ENCODE data around the gene STAU1. TPM values are rescaled to one million over a fixed set of nuclear protein-coding genes. Genes with fewer than 3 reads are reported as not detected.
"Not testable (repeated sequence)": the region's sequence is repeated elsewhere in the genome, so short reads cannot be mapped to it uniquely, and the experiment has no call there.

The STAU1 gene
- total and polyA plus RNA-seq, 4 donors, result 54.2 to 113 (median 74.0) TPM

DNA sequence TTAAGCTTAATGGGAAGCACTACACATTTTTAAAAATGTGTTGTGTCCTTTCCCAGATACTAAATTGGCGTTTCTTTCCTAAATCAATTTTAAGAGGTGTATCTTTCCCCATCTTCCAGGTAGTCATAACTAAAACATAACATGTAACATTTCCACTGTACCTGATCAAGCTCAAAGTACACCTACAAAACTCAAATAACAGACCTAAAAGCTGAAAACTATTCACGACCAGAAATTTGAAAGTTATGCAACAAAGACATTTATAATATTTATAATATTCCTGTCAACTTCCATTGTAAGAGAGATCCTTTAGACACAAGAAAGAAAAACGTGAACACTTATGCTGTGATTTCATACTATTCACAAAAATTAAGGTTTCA lies 3.5 kb downstream of the STAU1 start:
- 100% methylated on average over 1 of the region's 3 CpGs for WGBS (ENCODE audit: insufficient coverage)

DNA sequence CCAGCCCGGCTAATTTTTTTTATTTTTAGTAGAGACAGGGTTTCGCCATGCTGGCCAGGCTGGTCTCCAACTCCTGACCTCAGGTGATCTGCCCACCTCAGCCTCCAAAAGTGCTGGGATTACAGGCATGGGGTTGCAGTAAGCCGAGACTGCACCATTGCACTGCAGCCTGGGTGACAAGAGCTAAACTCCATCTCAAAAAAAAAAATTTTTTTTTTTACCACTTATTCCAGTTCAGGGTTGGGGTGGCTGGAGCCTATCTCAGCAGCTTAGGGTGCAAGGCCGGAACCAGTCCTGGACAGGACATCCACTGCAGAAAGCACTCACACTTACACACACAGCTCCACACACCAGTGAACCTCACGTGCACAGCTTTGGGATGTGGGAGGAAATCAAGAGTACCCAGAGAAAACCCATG lies 4.0 kb downstream of the STAU1 start:
- H3K27me3 ChIP-seq (ENCODE audit: control insufficient read depth, insufficient read depth, low read length); H3K4me3 ChIP-seq (ENCODE audit: low read depth, low read length); H3K27ac ChIP-seq (ENCODE audit: low read depth, low read length); H3K9me3 ChIP-seq (ENCODE audit: control insufficient read depth, insufficient read depth, low read length); H3K36me3 ChIP-seq (ENCODE audit: control insufficient read depth, insufficient read depth, low read length); DNase-seq (ENCODE audit: low read depth in 4 of 6, low spot score in 6 of 6): not testable (repeated sequence)
- peaks cover 15% of the 10 kb centered on the region for H3K4me1 ChIP-seq (ENCODE audit: control insufficient read depth, insufficient read depth, low read length)
- WGBS (ENCODE audit: insufficient coverage), result 100% methylated on average over 1 of the region's 5 CpGs

More for the DNA sequence above, 3.5 kb downstream of the STAU1 start:
- Histone ChIP-seq H3K4me1 (ENCODE audit: control insufficient read depth, insufficient read depth, low read length) (peaks cover 15% of the 10 kb centered on the region), H3K4me3 (ENCODE audit: low read depth, low read length) (no peak overlapping the region), H3K27ac (ENCODE audit: low read depth, low read length) (no peak overlapping the region), H3K36me3 (ENCODE audit: control insufficient read depth, insufficient read depth, low read length) (peaks cover 5% of the 10 kb centered on the region), H3K9me3 (ENCODE audit: control insufficient read depth, insufficient read depth, low read length) (no peaks in the 10 kb centered on the region), H3K27me3 (ENCODE audit: control insufficient read depth, insufficient read depth, low read length) (no peaks in the 10 kb centered on the region)
- no peak for DNase-seq (ENCODE audit: low read depth in 4 of 6, low spot score in 6 of 6)

DNA sequence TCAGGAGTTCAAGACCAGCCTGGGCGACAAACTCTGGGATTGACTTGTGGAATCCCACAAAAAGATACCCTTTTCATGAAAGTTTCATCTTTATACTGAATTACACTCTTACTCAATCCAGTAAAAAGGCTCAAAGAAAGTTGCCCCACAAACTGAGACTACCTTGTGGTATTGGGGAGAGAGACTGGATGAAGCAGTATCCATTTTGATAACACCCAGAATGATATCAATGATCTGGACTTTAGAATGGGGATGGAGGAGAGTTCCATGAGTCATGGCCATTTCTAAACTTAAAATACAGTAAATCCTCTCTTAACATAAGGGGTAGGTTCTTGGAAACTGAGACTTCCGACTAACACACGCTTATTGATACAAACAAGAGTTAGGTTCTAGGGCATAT lies 4.7 kb downstream of the STAU1 start:
- Histone ChIP-seq H3K4me3 (ENCODE audit: low read depth, low read length) (no peak overlapping the region), H3K4me1 (ENCODE audit: control insufficient read depth, insufficient read depth, low read length) (peaks cover 10% of the 10 kb centered on the region), H3K27ac (ENCODE audit: low read depth, low read length) (no peak overlapping the region), H3K27me3 (ENCODE audit: control insufficient read depth, insufficient read depth, low read length) (no peaks in the 10 kb centered on the region), H3K36me3 (ENCODE audit: control insufficient read depth, insufficient read depth, low read length) (peaks cover 6% of the 10 kb centered on the region), H3K9me3 (ENCODE audit: control insufficient read depth, insufficient read depth, low read length) (no peaks in the 10 kb centered on the region)
- no peak for DNase-seq (ENCODE audit: low read depth in 4 of 6, low spot score in 6 of 6)
- no CpG with 5 or more reads among the region's 3 CpGs for WGBS (ENCODE audit: insufficient coverage)

DNA sequence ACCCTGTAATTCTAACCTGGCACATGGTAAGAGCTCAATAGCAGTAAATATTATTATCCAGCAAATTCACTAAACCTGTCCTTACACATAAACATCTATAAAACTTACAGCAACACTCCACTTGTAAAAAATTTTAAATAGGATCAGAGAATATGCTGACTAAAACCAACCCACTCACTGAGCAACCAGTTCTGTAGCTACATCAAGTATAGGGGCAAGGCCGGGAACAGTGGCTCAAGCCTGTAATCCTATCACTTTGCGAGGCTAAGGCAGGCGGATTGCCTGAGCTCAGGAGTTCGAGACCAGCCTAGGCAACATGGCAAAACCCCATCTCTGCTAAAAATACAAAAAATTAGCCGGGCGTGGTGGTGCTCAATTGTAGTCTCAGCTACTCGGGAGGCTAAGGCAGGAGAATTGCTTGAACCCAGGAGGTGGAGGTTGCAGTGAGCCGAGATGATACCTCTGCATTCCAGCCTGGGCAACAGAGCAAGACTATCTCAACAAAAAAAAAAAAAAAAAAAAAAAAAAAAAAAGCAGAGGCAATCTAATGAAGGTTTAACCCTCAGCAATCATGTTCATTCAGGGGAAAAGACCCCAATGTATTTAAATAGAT lies 6.8 kb downstream of the STAU1 start:
- H3K27ac ChIP-seq (ENCODE audit: low read depth, low read length), result no peak overlapping the region
- H3K4me1 ChIP-seq (ENCODE audit: control insufficient read depth, insufficient read depth, low read length), result peaks cover 9% of the 10 kb centered on the region

DNA sequence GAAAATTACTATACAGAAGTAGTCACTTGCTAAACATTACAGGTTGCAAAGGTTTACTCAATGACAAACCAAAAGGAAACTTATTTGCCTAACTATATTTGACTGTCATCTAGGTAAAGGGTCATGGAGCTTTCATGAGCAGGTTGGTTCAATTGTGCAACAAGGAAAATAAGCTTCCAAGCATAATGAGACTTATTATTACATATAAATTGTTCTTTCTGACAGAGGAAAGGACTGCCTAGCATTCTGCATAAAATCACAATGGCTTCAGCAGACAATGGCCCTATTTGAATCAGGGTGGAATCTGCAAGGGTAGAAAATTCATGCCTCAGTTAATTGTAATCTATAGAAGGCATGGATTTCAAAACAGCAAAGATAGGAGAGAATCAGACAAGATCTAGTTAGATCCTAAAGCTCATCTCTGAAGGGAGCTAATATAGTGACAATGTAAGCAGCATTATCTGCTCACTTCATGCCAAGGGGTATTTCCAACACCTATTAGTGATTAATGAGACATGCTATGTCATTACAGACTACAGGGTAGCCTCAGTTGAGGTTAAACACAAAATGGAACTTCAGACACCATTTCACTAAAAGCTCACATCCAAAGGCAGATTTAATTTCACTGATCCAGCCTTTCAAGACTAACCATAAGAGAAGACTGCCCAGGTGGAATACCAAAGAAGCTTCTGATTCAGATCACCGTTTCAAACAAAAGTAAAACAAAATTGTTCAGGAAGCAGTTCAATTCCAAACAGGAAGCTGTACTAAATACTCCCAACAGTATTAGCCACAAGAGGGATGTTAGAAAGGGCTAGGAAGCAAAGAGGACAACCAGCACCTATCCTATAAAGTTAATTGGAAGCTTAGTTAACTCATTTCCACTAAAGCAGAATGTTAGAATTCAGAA lies 8.5 kb downstream of the STAU1 start:
- Histone ChIP-seq H3K4me3 (ENCODE audit: low read depth, low read length) (no peak overlapping the region), H3K4me1 (ENCODE audit: control insufficient read depth, insufficient read depth, low read length) (peaks cover 3% of the 10 kb centered on the region), H3K27ac (ENCODE audit: low read depth, low read length) (no peak overlapping the region), H3K27me3 (ENCODE audit: control insufficient read depth, insufficient read depth, low read length) (no peaks in the 10 kb centered on the region), H3K36me3 (ENCODE audit: control insufficient read depth, insufficient read depth, low read length) (peaks cover 11% of the 10 kb centered on the region), H3K9me3 (ENCODE audit: control insufficient read depth, insufficient read depth, low read length) (no peaks in the 10 kb centered on the region)
- peak in 1 of 6 donors; percentile 40 for DNase-seq (ENCODE audit: low read depth in 4 of 6, low spot score in 6 of 6)
- no CpG with 5 or more reads among the region's 1 CpG for WGBS (ENCODE audit: insufficient coverage)

More for the DNA sequence above, 6.8 kb downstream of the STAU1 start:
- Histone ChIP-seq H3K36me3 (ENCODE audit: control insufficient read depth, insufficient read depth, low read length) (peaks cover 12% of the 10 kb centered on the region), H3K4me3 (ENCODE audit: low read depth, low read length) (no peak overlapping the region), H3K27me3 (ENCODE audit: control insufficient read depth, insufficient read depth, low read length) (no peaks in the 10 kb centered on the region), H3K9me3 (ENCODE audit: control insufficient read depth, insufficient read depth, low read length) (no peaks in the 10 kb centered on the region)
- no CpG with 5 or more reads among the region's 8 CpGs for WGBS (ENCODE audit: insufficient coverage)
- no peak for DNase-seq (ENCODE audit: low read depth in 4 of 6, low spot score in 6 of 6)

DNA sequence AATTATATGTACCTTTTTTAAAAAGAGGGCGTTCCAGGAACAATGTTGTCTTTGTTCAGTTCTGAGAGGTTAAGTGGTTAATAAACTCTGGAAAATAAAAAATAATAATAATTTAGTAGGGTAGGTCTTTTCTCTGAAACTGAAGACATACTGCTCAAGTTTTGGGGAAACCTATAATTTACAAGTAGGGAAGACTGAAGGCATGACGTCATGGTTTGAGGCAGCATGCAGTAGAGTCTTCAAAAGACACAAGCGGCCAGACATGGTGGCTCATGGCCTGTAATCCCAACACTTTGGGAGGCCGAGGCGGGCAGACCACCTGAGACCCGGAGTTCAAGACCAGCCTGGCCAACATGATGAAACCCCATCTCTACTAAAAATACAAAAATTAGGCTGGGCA lies 14.0 kb downstream of the STAU1 start:
- WGBS (ENCODE audit: insufficient coverage), result 86% methylated on average over 1 of the region's 6 CpGs
- H3K4me3 ChIP-seq (ENCODE audit: low read depth, low read length), result no peak overlapping the region
- H3K9me3 ChIP-seq (ENCODE audit: control insufficient read depth, insufficient read depth, low read length), result no peaks in the 10 kb centered on the region
- DNase-seq (ENCODE audit: low read depth in 4 of 6, low spot score in 6 of 6), result no peak
- H3K36me3 ChIP-seq (ENCODE audit: control insufficient read depth, insufficient read depth, low read length), result peaks cover 11% of the 10 kb centered on the region
- peaks cover 7% of the 10 kb centered on the region for H3K4me1 ChIP-seq (ENCODE audit: control insufficient read depth, insufficient read depth, low read length)
- H3K27me3 ChIP-seq (ENCODE audit: control insufficient read depth, insufficient read depth, low read length), result no peaks in the 10 kb centered on the region
- no peak overlapping the region for H3K27ac ChIP-seq (ENCODE audit: low read depth, low read length)

DNA sequence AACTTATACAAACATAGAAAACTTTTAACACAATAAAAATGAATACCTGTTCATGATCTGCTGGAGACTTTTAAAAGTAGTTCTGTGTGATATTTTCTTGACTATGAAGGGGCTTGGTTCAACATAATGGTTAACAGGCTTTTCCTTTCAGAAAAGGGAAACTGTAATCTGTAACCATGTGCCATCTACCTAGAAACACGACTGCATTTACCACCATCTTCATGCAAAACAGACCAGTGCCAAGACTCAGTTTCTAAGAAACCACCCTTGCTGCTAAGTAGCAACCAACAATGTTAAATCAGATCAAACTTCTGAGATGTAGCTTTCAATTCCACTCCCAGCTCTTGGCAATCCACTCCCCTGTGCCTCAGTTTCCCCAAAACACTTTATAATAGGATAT lies 15.7 kb downstream of the STAU1 start:
- 40% methylated on average over 1 of the region's 1 CpG for WGBS (ENCODE audit: insufficient coverage)
- Histone ChIP-seq H3K9me3 (ENCODE audit: control insufficient read depth, insufficient read depth, low read length) (no peaks in the 10 kb centered on the region), H3K27ac (ENCODE audit: low read depth, low read length) (no peak overlapping the region), H3K36me3 (ENCODE audit: control insufficient read depth, insufficient read depth, low read length) (peaks cover 4% of the 10 kb centered on the region), H3K27me3 (ENCODE audit: control insufficient read depth, insufficient read depth, low read length) (no peaks in the 10 kb centered on the region), H3K4me3 (ENCODE audit: low read depth, low read length) (no peak overlapping the region), H3K4me1 (ENCODE audit: control insufficient read depth, insufficient read depth, low read length) (peaks cover 10% of the 10 kb centered on the region)
- DNase-seq (ENCODE audit: low read depth in 4 of 6, low spot score in 6 of 6), result no peak

DNA sequence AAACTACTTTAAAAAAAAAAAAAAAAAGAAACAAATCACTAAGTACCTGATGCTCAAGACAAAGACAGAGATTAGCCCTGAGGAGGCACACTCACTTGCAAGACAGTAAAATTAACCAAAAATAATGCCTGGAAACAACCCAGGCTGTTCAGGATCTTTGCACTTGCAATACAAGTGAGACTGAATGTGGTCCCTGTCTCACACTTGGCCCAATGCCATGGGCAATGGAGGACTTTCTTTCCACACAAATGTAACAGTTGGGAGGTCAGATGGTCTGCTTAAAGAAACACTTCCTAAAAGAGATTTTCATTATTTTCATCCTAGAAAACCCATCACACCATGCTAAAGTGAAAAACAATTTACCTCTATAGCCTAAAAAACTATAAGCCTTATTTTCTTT lies 16.2 kb downstream of the STAU1 start:
- no peaks in the 10 kb centered on the region for H3K9me3 ChIP-seq (ENCODE audit: control insufficient read depth, insufficient read depth, low read length)
- no peaks in the 10 kb centered on the region for H3K27me3 ChIP-seq (ENCODE audit: control insufficient read depth, insufficient read depth, low read length)
- DNase-seq (ENCODE audit: low read depth in 4 of 6, low spot score in 6 of 6), result peak in 5 of 6 donors; percentile 56 to 83 (median 65)
- peak overlapping the region; percentile 36 for H3K27ac ChIP-seq (ENCODE audit: low read depth, low read length)
- H3K36me3 ChIP-seq (ENCODE audit: control insufficient read depth, insufficient read depth, low read length), result peaks cover 4% of the 10 kb centered on the region
- peaks cover 10% of the 10 kb centered on the region for H3K4me1 ChIP-seq (ENCODE audit: control insufficient read depth, insufficient read depth, low read length)
- no peak overlapping the region for H3K4me3 ChIP-seq (ENCODE audit: low read depth, low read length)

DNA sequence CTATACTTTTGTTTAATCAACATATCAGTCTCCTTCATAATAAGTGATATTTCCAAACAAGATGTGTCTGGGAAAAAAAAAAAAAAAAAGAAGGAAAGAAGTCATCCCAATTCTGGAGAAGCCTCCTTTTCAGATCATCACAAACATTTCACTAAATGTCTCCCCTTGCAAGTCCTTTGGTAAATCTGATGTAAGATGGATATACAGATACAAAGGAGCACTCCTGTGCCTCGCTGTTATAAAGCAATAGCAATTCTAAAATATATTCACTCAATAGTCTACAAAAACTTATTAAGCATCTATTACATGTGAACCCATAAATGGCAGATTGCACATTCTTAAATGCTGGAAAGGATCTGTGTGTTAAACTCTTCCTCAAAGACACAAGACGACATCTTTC lies 17.4 kb downstream of the STAU1 start:
- Histone ChIP-seq H3K4me3 (ENCODE audit: low read depth, low read length) (no peak overlapping the region), H3K27ac (ENCODE audit: low read depth, low read length) (no peak overlapping the region), H3K9me3 (ENCODE audit: control insufficient read depth, insufficient read depth, low read length) (no peaks in the 10 kb centered on the region), H3K36me3 (ENCODE audit: control insufficient read depth, insufficient read depth, low read length) (peaks cover 4% of the 10 kb centered on the region), H3K27me3 (ENCODE audit: control insufficient read depth, insufficient read depth, low read length) (no peaks in the 10 kb centered on the region), H3K4me1 (ENCODE audit: control insufficient read depth, insufficient read depth, low read length) (peaks cover 10% of the 10 kb centered on the region)
- no peak for DNase-seq (ENCODE audit: low read depth in 4 of 6, low spot score in 6 of 6)
- WGBS (ENCODE audit: insufficient coverage), result no CpG with 5 or more reads among the region's 2 CpGs

DNA sequence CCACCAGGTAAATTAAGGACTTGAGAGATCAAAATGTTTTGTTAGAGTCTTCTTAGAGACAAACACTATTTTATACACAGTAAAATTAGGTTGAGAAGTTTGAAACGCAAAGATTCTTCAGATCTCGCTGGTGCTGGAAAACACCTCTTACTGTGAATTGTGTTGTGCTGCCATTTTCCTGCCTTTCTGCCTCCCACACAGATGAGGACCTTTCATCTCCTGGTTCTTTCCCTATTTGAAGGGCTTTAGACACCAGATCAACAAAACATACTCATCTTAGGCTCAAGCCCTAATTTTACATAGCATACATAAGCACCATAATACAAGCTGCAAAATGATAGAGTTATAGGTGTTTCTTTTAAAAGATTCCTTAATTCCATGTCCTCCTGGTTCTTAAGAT lies 18.6 kb downstream of the STAU1 start:
- Histone ChIP-seq H3K4me1 (ENCODE audit: control insufficient read depth, insufficient read depth, low read length) (peaks cover 10% of the 10 kb centered on the region), H3K36me3 (ENCODE audit: control insufficient read depth, insufficient read depth, low read length) (peaks cover 8% of the 10 kb centered on the region), H3K4me3 (ENCODE audit: low read depth, low read length) (no peak overlapping the region), H3K27me3 (ENCODE audit: control insufficient read depth, insufficient read depth, low read length) (no peaks in the 10 kb centered on the region), H3K27ac (ENCODE audit: low read depth, low read length) (no peak overlapping the region), H3K9me3 (ENCODE audit: control insufficient read depth, insufficient read depth, low read length) (no peaks in the 10 kb centered on the region)
- no peak for DNase-seq (ENCODE audit: low read depth in 4 of 6, low spot score in 6 of 6)
- WGBS (ENCODE audit: insufficient coverage), result no CpG with 5 or more reads among the region's 2 CpGs

All from spinal cord (tissue), 10 donors.